Transverse colon (tissue), 3 donors: ENCODE measurements around the gene ACP4.

Experiments
- POLR2A ChIP-seq: fragments of 450-650 bp; IDR thresholded peaks from one replicate; pipeline ENCODE4 v1.6.1; 2016; ENCODE audit warnings: antibody characterized with exemption, mild to moderate bottlenecking, moderate library complexity
- TF ChIP-seq, protein P1 (sequence below), 5 experiments: fragments of 200-600 bp in 3 of 5; fragments of 450-650 bp in 2 of 5; sonication (generic) in 3 of 5; IDR thresholded peaks; 1 replicate in 2 of 5; 2 replicates in 3 of 5; pipeline ENCODE4 v1.5.1; 2016 to 2017; ENCODE audit warnings: antibody characterized with exemption in 5 of 5, inconsistent platforms in 3 of 5, mild to moderate bottlenecking in 2 of 5, moderate library complexity in 1 of 5

DNA sequence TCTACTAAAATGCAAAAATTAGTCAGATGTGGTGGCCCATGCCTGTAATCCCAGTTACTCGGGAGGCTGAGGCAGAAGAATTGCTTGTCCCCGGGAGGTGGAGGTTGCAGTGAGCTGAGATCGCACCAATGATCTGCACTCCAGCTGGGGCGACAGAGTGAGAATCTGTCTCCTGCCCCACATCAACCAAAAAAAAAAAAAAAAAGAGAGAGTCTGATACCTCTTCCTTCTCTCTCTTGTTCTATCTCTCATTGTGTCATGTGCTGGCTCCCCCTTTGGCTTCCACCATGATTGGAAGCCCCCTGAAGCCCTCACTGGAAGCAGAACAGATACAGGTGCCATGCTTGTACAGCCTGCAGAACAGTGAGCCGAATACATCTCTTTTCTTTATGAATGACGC lies 46.7 kb upstream of the ACP4 start:
- TF ChIP-seq, protein P1, sequence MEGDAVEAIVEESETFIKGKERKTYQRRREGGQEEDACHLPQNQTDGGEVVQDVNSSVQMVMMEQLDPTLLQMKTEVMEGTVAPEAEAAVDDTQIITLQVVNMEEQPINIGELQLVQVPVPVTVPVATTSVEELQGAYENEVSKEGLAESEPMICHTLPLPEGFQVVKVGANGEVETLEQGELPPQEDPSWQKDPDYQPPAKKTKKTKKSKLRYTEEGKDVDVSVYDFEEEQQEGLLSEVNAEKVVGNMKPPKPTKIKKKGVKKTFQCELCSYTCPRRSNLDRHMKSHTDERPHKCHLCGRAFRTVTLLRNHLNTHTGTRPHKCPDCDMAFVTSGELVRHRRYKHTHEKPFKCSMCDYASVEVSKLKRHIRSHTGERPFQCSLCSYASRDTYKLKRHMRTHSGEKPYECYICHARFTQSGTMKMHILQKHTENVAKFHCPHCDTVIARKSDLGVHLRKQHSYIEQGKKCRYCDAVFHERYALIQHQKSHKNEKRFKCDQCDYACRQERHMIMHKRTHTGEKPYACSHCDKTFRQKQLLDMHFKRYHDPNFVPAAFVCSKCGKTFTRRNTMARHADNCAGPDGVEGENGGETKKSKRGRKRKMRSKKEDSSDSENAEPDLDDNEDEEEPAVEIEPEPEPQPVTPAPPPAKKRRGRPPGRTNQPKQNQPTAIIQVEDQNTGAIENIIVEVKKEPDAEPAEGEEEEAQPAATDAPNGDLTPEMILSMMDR (IDR thresholded peaks at IDR 0.05) = no peak
- TF ChIP-seq POLR2A = no peak
